HepG2 (cell line): ENCODE data around the gene PRKCZ. TPM values are rescaled to one million over a fixed set of nuclear protein-coding genes. Genes with fewer than 3 reads are reported as not detected.

ENCODE experiments used
- AKAP8 ChIP-seq: sonication (generic); formaldehyde crosslinking; IDR thresholded peaks from 2 replicates; pipeline ENCODE4 v1.5.1; 2020; ENCODE audit warnings: mild to moderate bottlenecking, missing genetic modification reagents
- ATF4 ChIP-seq, 2 experiments: fragments of 450-650 bp in 1 of 2; sonication (generic) in 1 of 2; formaldehyde crosslinking; IDR thresholded peaks; 2 replicates each; pipeline versions ENCODE4 v1.5.0 to v1.8.0; 2020 to 2022; ENCODE audit warnings: mild to moderate bottlenecking in 1 of 2, missing genetic modification reagents in 1 of 2
- IRF1 ChIP-seq: sonication (generic); formaldehyde crosslinking; IDR thresholded peaks from 2 replicates; pipeline ENCODE4 v1.4.0; 2020; ENCODE audit warnings: low read depth, mild to moderate bottlenecking, missing genetic modification reagents
- SCMH1 ChIP-seq: sonication (generic); formaldehyde crosslinking; IDR thresholded peaks from 2 replicates; pipeline ENCODE4 v1.9.0; 2021; ENCODE audit warnings: missing genetic modification reagents, mild to moderate bottlenecking, borderline replicate concordance
- SP140L ChIP-seq: sonication (generic); formaldehyde crosslinking; IDR thresholded peaks from 2 replicates; pipeline ENCODE4 v1.4.0; 2020; ENCODE audit warnings: missing genetic modification reagents, borderline replicate concordance
- YY1 ChIP-seq: IDR thresholded peaks from 2 replicates; pipeline ENCODE4 v1.6.1; 2011; ENCODE audit warnings: low read length, low read depth, moderate library complexity, mild to moderate bottlenecking; ENCODE audit not compliant: insufficient read depth, insufficient replicate concordance
- ZNF235 ChIP-seq: sonication (generic); formaldehyde crosslinking; IDR thresholded peaks from 2 replicates; pipeline ENCODE4 v1.8.1; 2023; ENCODE audit warnings: mild to moderate bottlenecking, missing genetic modification reagents, borderline replicate concordance
- ZNF335 ChIP-seq: sonication (generic); formaldehyde crosslinking; IDR thresholded peaks from 2 replicates; pipeline ENCODE4 v1.4.0; 2020; ENCODE audit warnings: missing genetic modification reagents
- ZNF530 ChIP-seq: sonication (generic); formaldehyde crosslinking; IDR thresholded peaks from 2 replicates; pipeline ENCODE4 v1.5.0; 2020; ENCODE audit warnings: low read depth, mild to moderate bottlenecking, missing genetic modification reagents
- ZNF567 ChIP-seq: sonication (generic); formaldehyde crosslinking; IDR thresholded peaks from 2 replicates; pipeline ENCODE4 v1.8.1; 2023; ENCODE audit warnings: mild to moderate bottlenecking, missing genetic modification reagents, borderline replicate concordance
- ZNF770 ChIP-seq: sonication (generic); formaldehyde crosslinking; IDR thresholded peaks from 2 replicates; pipeline ENCODE4 v1.5.0; 2020; ENCODE audit warnings: mild to moderate bottlenecking, missing genetic modification reagents
- ZNF800 ChIP-seq: sonication (generic); formaldehyde crosslinking; IDR thresholded peaks from 2 replicates; pipeline ENCODE4 v1.4.0; 2020; ENCODE audit warnings: missing genetic modification reagents
- polyA plus RNA-seq, 8 experiments: library from polyadenylated mRNA; depleted of rRNA in 3 of 8; stranded (reverse) in 7 of 8; unstranded in 1 of 8; fragments of >200 nt; fragmentation: Illumina TruSeq in 4 of 8; extraction: Trizol in 4 of 8; gene quantifications; 2 replicates each; pipeline versions ENCODE4 v1.2.1 to v1.2.3, GENCODE V29; 2011 to 2016; ENCODE audit warnings: low read depth in 4 of 8, missing spikeins in 1 of 8, mixed read lengths in 1 of 8; ENCODE audit not compliant: insufficient read depth in 1 of 8
- total RNA-seq, 5 experiments: library from RNA; depleted of rRNA; stranded (reverse); fragments of >200 nt; fragmentation: Illumina TruSeq; extraction: Trizol; gene quantifications; 2 replicates each; pipeline ENCODE4 v1.2.3, GENCODE V29; 2016; ENCODE audit warnings: low read depth in 1 of 5
- TF ChIP-seq, protein P1 (sequence below): sonication (generic); formaldehyde crosslinking; IDR thresholded peaks from 2 replicates; pipeline ENCODE4 v1.4.0; 2020; ENCODE audit warnings: missing genetic modification reagents, borderline replicate concordance
- TF ChIP-seq, protein P2 (sequence below): sonication (generic); formaldehyde crosslinking; IDR thresholded peaks from 2 replicates; pipeline ENCODE4 v1.5.1; 2020; ENCODE audit warnings: missing genetic modification reagents, mild to moderate bottlenecking, borderline replicate concordance
- TF ChIP-seq, protein P3 (sequence below): sonication (generic); formaldehyde crosslinking; IDR thresholded peaks from 2 replicates; pipeline ENCODE4 v1.5.1; 2020; ENCODE audit warnings: missing genetic modification reagents, mild to moderate bottlenecking, borderline replicate concordance

Gene PRKCZ
- total and polyA plus RNA-seq, 2 of the 13 experiments (the other 11 are each of a cell fraction or from before 2014, with no cell fraction given), result 34.7 to 85.2 TPM

DNA sequence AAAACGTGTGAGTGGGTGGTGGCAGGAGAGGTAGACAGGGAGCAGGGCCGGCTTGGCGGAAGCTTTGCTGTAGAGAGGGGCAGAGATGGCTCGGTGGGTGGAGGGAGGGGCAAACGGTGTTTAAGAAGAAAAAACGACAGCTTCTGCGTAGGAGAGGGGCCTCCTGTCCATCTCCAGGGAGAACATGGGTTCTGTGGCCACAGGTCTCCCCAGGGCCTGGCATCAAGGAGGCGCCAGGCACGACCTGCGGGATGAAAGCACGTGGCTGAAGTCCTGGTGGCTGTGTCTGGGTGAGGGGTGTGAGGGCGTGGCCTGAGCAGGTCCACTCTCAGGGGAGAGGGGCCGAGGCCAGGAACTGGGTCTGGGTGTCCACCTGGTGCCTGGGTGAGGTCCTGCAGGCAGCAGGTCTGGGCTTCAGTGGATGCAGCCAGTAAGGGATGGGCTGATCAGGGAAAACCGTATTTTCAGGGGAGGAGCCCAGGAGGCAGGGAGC, 940 bp upstream of the PRKCZ start (continued):
- TF ChIP-seq, protein P1, sequence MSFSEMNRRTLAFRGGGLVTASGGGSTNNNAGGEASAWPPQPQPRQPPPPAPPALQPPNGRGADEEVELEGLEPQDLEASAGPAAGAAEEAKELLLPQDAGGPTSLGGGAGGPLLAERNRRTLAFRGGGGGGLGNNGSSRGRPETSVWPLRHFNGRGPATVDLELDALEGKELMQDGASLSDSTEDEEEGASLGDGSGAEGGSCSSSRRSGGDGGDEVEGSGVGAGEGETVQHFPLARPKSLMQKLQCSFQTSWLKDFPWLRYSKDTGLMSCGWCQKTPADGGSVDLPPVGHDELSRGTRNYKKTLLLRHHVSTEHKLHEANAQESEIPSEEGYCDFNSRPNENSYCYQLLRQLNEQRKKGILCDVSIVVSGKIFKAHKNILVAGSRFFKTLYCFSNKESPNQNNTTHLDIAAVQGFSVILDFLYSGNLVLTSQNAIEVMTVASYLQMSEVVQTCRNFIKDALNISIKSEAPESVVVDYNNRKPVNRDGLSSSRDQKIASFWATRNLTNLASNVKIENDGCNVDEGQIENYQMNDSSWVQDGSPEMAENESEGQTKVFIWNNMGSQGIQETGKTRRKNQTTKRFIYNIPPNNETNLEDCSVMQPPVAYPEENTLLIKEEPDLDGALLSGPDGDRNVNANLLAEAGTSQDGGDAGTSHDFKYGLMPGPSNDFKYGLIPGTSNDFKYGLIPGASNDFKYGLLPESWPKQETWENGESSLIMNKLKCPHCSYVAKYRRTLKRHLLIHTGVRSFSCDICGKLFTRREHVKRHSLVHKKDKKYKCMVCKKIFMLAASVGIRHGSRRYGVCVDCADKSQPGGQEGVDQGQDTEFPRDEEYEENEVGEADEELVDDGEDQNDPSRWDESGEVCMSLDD (CRISPR knock-in tag), result no peak
- TF ChIP-seq YY1 (no peak), ATF4 (CRISPR knock-in tag; IDR thresholded peaks at IDR 0.05) (no peak), SCMH1 (CRISPR knock-in tag) (no peak), ZNF530 (no peak), SP140L (no peak), ZNF770 (CRISPR knock-in tag) (no peak), AKAP8 (no peak; the same call in 1 of the 2 replicates), ZNF235 (CRISPR knock-in tag) (no peak), ZNF335 (CRISPR knock-in tag) (no peak), IRF1 (no peak), ZNF567 (CRISPR knock-in tag) (no peak), ZNF800 (CRISPR knock-in tag) (no peak)
- TF ChIP-seq, protein P2, sequence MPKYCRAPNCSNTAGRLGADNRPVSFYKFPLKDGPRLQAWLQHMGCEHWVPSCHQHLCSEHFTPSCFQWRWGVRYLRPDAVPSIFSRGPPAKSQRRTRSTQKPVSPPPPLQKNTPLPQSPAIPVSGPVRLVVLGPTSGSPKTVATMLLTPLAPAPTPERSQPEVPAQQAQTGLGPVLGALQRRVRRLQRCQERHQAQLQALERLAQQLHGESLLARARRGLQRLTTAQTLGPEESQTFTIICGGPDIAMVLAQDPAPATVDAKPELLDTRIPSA (CRISPR knock-in tag), result no peak
- TF ChIP-seq, protein P3, sequence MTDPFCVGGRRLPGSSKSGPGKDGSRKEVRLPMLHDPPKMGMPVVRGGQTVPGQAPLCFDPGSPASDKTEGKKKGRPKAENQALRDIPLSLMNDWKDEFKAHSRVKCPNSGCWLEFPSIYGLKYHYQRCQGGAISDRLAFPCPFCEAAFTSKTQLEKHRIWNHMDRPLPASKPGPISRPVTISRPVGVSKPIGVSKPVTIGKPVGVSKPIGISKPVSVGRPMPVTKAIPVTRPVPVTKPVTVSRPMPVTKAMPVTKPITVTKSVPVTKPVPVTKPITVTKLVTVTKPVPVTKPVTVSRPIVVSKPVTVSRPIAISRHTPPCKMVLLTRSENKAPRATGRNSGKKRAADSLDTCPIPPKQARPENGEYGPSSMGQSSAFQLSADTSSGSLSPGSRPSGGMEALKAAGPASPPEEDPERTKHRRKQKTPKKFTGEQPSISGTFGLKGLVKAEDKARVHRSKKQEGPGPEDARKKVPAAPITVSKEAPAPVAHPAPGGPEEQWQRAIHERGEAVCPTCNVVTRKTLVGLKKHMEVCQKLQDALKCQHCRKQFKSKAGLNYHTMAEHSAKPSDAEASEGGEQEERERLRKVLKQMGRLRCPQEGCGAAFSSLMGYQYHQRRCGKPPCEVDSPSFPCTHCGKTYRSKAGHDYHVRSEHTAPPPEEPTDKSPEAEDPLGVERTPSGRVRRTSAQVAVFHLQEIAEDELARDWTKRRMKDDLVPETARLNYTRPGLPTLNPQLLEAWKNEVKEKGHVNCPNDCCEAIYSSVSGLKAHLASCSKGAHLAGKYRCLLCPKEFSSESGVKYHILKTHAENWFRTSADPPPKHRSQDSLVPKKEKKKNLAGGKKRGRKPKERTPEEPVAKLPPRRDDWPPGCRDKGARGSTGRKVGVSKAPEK, result peak; percentile 89; the same call in 1 of the 2 replicates
